ENCODE measurements around the gene IKZF1. TPM values are rescaled to one million over a fixed set of nuclear protein-coding genes. Genes with fewer than 3 reads are reported as not detected.

The IKZF1 gene
- polyA plus RNA-seq, 1 donor, result 1.4 TPM

GRCh38 chr7:50376056-50376820 lies 71.7 kb downstream of the IKZF1 start:
- DNase-seq (ENCODE audit: low read depth), result no peak

DNA sequence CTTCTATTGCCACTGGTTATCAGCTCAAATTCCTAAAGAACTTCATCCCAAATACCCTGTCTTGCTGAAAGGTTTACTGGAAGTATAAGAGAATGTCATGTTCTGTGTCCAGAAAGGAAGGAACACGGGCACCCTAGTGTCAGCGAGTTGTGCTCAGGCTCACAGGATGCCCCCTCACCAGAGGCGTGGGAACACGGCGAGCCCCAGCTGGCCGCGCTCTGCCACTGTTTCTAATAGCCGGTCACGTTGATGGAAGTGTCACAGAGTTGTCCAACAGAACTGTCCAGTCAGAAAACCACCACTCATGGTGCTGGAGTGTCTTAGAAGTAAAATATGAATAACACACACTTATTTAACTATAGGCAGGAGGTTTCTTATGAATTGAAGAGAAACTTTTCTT lies 72.8 kb downstream of the IKZF1 start:
- no peak for DNase-seq (ENCODE audit: low read depth)

GRCh38 chr7:50379082-50379481 lies 74.6 kb downstream of the IKZF1 start:
- DNase-seq (ENCODE audit: low read depth), result no peak

DNA sequence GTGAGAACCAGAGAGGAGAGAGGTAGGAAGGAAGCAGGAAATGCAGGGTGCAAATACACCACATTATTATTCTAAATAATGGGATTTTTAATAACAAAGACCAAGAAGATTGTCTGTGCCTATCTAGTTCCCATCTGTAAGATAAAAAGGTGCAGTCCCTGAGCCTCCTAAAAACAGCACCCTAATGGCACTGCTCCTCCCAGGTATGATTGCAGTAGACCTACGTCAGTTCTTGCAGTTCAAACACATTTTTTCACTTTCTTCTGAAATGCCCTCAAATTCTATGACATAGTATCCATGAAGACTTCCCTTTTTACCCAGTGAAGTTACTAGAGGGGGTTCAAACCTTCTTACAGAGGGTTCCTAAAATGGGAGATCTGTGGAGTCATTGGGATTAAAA lies 75.0 kb downstream of the IKZF1 start:
- no peak for DNase-seq (ENCODE audit: low read depth)

- no peak for DNase-seq (ENCODE audit: low read depth)
Observed at GRCh38 chr7:50382455-50382854, 77.9 kb downstream of the IKZF1 start.

DNA sequence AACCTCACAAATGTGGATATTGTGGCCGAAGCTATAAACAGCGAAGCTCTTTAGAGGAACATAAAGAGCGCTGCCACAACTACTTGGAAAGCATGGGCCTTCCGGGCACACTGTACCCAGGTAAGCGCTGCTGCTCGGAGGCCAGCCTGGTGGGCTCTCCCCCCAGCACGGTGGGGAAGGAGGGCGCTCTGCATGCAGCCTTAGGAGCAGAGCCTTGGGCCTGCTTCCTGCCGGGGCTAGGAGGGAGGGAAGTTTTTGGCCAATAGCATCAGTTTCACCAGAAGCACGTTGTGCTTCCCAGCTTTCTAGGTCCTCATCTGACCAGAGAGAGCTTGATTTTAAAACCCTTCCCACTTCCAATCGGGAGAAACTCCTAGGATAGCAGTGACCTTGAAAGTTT lies 82.8 kb downstream of the IKZF1 start:
- DNase-seq (ENCODE audit: low read depth), result no peak

- DNase-seq (ENCODE audit: low read depth), result no peak
Observed at GRCh38 chr7:50389961-50390360, 85.4 kb downstream of the IKZF1 start.

GRCh38 chr7:50391386-50391785 lies 86.9 kb downstream of the IKZF1 start:
- DNase-seq (ENCODE audit: low read depth), result no peak

GRCh38 chr7:50393076-50393475 lies 88.6 kb downstream of the IKZF1 start:
- no peak for DNase-seq (ENCODE audit: low read depth)

DNA sequence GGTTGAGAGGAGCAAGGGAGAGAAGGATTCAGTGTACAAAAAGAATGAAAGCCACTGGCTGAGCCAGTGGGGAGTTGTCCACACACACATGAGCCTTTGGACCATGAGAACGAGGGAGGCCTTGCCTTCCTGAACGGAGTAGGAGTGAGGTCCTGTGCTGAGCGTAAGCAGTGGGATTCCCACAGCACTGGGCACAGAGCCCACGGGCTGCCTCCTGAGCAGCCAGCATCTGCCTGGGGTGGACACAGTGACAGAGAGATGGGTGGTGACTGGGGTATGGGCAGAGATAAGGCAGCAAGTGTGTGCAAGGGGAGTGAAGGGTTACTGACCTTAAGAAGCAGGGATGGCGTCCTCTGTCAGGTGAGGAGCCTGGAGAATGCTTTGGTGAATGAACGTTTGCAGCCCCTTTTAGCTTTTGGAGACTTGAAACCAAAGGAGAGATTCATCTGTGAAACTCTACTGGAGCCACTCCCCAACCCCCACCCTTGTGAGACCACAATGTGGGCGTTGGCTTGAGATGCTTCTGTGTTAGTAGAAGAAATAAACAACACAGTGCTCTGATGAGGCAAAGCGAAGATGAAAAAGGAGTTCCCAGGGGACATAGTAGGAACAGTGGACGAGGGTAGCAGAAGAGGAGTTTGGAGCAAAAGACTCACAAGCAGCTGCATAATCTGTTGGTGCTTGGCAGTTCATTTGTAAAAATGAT lies 89.2 kb downstream of the IKZF1 start:
- no peak for DNase-seq (ENCODE audit: low read depth)

GRCh38 chr7:50394315-50394714 lies 89.8 kb downstream of the IKZF1 start:
- no peak for DNase-seq (ENCODE audit: low read depth)

GRCh38 chr7:50396856-50397255 lies 92.3 kb downstream of the IKZF1 start:
- no peak for DNase-seq (ENCODE audit: low read depth)

DNA sequence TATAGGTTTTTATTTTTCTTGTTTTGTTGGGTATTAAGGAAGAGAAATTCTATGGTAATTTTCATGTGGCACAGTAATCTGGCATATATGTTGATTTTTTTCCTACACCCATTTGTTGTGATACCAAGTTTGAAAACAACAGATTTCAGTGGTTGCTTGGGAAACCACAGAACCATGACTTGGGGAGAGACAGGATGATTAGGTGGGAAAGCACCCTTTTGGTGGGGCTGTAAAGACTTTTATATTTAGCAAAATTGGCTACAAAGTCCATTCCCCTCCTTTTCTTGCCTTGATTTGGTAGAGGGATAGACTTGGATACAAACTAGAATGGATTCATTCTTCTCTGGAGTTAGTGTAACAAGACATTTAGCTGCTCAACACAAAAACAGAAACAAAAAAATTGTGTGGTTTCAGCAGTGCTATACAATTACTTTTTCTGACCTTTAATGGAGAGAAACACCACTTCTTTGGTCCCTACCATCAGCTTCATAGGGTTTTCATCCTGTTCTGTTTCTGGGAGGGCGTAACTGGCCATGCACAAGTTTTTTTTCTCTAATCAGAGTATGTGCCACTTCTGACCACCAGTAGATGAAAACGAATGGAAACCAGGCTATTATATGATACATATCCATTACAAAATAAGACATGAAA lies 92.9 kb downstream of the IKZF1 start:
- no peak for DNase-seq (ENCODE audit: low read depth)

DNA sequence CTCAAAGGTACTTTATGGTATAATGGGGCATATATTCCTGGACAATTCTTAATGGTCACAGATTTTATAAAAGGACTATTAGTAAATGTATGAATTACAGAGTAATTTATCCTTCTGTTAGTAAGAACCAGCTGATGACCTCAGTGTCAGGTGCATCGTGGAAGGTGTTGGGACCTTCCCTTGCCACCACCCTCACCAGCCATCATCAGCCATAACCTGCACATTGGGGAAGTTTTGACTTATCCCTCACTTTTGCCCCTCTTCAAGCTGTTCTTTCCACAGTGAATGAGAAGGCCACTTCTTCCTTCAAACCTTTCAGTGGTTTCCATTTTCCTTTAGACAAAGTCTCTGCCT lies 93.4 kb downstream of the IKZF1 start:
- no peak for DNase-seq (ENCODE audit: low read depth)

GRCh38 chr7:50399206-50399605 lies 94.7 kb downstream of the IKZF1 start:
- no peak for DNase-seq (ENCODE audit: low read depth)

DNA sequence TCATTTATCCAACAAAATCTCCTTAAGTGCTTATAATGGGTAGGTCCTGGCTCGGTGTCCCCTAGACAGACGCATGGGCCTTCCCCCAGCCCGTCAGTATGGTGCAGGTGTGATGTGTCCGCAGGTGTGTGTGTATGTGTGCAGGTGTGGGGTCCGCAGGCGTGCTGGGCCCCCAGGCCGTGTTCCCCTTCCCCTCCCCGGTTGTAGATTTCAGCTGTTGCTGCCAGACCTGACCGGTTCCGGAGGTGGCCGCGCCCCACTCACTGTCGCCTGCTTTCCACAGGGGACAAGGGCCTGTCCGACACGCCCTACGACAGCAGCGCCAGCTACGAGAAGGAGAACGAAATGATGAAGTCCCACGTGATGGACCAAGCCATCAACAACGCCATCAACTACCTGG lies 95.1 kb downstream of the IKZF1 start:
- DNase-seq (ENCODE audit: low read depth), result no peak

DNA sequence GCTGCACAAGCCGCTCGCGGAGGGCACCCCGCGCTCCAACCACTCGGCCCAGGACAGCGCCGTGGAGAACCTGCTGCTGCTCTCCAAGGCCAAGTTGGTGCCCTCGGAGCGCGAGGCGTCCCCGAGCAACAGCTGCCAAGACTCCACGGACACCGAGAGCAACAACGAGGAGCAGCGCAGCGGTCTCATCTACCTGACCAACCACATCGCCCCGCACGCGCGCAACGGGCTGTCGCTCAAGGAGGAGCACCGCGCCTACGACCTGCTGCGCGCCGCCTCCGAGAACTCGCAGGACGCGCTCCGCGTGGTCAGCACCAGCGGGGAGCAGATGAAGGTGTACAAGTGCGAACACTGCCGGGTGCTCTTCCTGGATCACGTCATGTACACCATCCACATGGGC lies 95.6 kb downstream of the IKZF1 start:
- DNase-seq (ENCODE audit: low read depth), result no peak

GRCh38 chr7:50404392-50404791 lies 99.9 kb downstream of the IKZF1 start:
- DNase-seq (ENCODE audit: low read depth), result no peak

DNA sequence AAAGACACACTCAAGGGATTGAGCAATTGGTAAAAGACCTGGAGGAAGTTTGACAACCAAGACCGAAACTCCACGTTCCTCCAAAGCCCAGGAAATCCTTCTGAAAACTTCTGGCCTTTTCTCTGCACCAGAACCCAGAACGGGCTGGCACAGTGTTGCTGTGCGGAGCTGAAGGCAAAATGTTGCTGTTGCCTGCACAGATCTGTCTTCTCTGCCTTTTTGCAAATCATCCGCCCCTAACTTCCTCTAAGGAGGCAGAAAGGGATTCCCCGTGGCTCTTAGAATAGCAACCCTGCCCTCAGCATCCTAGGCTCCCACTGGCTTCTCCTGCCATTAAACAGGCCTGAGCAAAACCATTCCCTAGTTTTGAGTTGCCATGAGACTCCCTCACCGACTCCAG lies 100.7 kb downstream of the IKZF1 start:
- no peak for DNase-seq (ENCODE audit: low read depth)

- no peak for DNase-seq (ENCODE audit: low read depth)
Observed at GRCh38 chr7:50406935-50407334, 102.4 kb downstream of the IKZF1 start.

DNA sequence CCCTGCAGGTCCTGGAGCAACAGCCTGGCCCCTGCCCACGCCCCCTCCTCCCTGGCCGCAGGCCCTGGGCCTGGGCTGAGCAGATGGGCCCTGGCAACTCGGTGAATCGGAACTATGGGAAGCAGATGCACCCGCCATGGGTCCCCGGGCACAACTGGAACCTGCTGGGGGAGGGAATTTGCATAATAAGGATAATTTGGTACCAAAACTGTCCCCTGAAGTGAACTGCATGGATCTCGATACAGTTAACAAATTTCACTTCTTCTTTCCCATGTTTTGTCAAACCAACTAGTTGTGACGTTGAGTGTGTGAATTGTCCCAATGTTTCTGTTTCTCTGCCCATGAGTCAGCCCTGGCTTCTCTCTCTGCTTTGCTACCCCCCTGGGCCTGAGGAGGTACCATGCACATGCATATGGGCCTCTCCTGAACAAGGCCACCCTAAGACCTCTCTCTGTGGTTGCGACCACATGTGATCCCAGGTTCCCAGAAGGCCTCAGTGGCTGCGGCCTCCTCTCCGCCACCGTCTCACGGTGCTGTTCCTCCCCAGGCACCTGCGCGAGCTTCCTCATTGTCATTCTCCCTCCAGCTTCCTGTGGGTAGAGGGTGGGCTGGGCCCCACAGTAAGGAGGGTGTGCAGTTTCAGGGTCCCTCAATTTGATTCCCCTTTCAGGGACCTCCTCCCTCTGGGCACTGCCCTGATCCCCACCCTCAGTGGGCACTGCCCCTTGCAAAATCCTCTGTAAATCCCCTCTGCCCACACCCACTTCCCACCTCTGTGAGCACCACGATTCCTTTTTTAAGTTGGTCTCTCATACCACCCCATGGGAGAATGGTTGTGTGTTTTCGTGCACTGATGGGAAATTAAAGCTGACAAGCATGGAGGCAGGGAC lies 105.6 kb downstream of the IKZF1 start:
- DNase-seq (ENCODE audit: low read depth), result no peak

DNA sequence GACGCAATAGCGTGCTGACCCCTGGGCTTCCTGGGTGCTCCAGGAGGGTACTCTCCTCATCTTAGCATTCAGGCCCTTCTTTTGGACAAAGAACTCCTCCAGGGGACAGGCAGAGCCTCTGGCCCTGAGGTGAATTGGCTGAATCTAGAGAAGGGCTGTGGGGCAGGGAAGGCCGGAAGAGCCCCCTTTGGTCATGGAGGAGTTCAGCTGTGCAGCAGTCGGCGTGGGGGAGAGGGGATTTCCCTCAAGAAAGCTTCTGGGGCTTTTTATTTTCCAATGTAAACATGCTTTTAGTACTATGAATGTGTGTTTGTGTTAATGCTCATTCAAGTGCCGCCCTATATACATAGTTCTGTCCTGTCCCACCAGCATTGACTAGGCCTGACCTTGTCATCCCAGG lies 106.8 kb downstream of the IKZF1 start:
- no peak for DNase-seq (ENCODE audit: low read depth)

All from forelimb muscle (tissue), 1 donor.